Activated gamma-delta T cell (primary cell): ENCODE data around the gene AHI1.

Source experiments
- DNase-seq: peaks from one replicate; lab custom pipeline; 2025; lab: John Stamatoyannopoulos, UW

The AHI1 gene

DNA sequence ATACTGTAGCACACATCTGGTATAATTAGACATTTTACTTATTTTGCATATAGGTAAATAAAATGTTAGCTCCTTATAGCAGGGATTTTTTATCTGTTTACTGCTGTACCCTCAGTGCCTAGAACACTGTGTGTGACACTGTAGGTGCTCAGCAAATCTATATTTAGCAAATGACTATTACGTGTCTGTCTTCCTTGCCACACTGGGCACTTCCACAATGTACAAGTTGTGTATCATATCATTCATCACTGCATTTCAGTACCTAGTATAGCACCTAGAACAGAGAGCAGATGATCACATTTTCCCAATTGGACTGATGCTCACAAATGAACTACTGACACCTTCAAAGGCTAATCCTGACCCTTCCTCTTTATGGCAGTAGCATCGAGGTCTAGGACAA is 200.8 kb downstream of the AHI1 start:
- no peak for DNase-seq

DNA sequence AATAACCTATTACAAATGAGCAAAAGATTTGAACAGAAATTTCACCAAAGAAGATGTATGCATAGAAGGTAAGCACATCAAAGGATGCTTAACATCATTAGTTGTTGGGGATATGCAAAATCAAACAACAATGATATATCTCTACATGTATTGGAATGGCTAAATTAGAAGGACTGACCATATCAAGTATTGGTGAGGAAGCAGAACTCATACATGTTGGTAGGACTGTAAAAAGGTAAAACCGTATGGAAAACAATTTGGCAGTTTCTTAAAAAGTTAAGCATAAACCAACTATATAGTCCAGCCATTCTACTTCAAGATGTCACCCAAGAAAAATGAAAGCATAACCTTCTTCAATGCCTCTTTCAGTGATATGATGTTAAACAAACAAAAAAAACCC is 202.5 kb downstream of the AHI1 start:
- DNase-seq = no peak

DNA sequence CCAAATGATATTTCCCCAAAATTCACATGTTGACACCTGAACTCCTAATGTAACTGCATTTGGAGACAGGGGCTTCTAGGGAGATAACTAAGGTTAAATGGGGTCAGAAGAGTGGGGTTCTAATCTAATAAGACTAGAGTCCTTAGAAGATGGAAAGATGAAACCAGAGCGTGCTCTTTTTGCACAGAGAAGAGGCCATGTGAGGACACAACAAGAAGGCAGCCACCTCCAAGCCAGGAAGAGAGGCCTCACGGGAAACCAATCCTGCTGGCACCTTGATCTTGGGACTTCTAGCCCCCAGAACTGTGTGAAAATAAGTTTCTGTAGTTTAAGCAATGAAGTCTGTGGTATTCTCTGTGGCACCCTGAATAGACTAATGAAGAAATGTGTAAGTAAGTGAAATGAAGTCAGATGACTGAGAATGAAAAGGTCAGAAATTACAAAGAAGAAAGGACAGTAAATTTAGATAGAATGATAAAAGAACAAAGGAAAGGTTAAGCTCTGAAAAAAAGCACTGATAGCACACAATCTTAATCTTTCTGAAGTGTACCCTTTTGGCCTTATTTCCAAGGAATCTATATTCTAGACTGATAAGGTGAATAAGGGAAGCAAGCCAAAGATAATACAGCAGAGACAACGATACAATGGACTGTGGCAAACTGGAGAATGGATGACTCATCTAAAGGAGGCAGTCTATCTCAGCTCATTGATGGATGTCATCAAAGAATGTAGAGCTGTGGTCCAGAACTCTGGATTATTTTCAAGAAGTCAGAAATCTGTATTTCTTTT is 206.1 kb downstream of the AHI1 start:
- no peak for DNase-seq

DNA sequence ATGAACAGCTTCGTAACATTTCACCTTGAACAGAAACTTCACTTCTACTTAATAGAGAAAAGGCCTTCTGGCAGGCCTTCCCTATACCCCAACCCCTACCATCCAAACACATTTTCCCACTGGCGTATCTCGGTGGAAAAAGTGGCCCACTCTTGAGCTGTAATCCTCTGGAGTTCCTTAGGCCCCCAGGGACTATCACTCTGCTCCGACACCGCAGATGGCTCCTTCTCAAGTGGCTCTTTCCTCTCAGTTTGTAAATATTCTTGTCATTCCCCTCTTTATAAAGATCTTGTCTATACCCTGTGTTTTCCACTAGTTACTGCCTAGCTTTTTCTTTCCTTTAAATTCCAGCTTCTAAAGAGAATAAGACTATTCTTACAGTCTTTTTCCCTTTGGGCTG is 207.7 kb downstream of the AHI1 start:
- no peak for DNase-seq

DNA sequence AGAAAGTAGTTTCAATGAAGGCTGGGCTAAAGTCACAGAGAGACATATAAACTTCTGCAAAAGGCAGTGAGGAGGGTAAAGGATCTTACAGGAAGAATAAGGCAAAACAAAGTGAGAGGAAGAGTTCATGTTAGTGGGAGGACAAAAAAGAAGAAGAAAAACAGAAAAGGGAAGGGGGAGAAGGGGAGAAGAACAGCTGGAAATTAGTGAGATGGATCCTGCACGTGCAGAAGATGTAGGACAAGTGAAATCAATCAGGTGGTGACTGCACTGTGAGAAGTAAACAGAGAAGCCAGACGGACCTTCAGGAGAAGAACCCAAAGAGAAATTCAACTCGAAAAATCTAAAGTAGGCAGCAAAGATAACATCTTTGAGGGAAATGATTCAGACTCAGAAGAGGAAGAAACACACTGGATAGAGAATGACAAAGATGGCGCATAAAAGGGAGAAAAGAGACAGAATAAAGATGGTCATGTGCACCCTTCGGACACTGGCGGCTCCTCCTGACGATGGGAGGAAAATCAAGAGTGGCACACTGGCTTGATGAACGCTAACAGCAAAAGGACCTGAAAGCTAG is 210.5 kb downstream of the AHI1 start:
- no peak for DNase-seq

DNA sequence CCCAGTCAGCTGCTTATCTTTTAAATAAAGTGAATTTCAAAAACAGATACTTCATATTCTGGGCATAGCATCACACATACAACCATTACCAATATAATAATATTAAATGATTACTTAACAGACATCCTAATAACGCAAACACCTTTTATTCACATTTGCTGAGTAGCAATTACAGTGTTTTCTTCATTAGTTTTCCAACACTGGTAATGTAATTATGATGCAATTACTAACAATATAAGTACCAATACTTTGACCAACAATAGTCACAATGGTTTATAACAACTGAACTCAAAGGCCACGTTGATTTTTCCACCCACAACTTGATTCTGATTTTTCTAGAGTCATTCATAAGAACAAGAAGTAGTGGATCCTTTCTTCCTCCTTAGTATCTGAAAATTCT is 212.4 kb downstream of the AHI1 start:
- no peak for DNase-seq

DNA sequence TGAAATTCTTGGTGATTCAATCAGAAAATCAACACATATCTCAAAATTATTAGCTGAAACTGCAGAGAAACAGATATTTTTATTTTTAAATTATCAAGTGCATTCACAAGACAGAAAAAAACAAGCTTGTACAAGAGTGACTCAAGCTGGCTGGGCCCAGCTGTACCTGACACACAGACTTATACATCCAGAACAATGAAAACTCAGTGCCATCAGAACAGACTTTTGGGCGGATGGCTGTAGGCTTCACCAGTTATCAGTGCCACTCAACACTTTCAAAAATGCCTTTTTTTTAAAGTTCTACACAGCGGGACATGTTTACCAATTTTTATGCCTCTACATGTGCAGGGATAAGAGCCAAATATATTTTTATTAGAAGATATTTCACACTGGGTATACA is 213.6 kb downstream of the AHI1 start:
- no peak for DNase-seq

DNA sequence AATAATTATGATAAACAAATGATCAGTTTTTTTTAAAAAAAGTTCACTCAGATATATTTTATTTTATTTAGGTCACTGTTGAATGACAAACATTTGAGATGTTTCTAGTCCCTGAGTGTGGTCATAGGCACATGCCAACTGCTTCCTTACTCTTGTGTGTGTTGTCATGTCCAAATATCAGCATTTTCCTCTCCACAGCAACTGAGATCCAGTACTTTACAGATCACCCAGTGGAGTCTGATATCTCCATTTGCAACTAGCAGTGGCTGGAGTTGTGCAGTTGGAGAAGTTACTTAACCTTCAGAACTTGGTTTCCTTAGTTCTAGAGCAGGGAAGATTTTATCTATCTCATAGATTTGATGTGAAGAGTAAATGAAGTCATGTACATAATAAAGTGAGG is 215.1 kb downstream of the AHI1 start:
- DNase-seq = no peak

DNA sequence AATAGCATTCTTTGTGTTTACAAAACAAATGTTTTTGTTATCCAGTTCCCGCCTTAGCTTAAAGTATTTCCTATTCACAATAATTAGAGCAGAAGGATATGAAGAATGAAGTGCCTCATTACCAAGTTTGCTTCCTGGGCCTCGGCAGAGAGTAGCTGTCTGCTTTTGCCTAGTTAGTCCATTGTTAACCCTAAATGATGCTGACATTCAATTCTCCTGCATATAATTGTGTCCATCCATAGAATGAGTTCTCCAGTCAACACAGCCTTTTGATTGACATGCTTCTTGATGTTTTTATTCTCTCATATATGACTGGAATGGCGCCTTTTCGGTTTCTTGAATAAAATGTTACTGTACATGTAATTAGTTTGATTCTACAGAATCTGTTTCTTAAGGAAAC is 215.6 kb downstream of the AHI1 start:
- no peak for DNase-seq

DNA sequence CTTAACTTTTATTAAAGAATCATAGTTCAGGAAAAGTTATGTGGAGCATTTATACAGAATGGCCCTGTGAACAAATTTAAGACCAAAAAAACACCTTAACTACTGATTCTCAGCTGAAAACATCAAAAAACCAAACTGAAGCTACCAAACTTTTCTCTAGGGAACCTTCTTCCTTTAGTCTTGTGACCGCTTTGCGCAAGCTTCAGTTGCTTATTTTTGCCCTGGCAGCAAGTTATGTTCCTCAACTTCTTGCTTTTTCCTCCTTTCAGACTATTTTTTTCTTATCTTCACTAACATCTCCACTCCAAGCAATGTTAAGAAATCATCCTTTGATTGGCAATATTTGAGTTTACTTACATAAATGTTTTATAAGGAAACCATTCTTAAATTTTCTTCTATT is 216.3 kb downstream of the AHI1 start:
- DNase-seq = no peak

DNA sequence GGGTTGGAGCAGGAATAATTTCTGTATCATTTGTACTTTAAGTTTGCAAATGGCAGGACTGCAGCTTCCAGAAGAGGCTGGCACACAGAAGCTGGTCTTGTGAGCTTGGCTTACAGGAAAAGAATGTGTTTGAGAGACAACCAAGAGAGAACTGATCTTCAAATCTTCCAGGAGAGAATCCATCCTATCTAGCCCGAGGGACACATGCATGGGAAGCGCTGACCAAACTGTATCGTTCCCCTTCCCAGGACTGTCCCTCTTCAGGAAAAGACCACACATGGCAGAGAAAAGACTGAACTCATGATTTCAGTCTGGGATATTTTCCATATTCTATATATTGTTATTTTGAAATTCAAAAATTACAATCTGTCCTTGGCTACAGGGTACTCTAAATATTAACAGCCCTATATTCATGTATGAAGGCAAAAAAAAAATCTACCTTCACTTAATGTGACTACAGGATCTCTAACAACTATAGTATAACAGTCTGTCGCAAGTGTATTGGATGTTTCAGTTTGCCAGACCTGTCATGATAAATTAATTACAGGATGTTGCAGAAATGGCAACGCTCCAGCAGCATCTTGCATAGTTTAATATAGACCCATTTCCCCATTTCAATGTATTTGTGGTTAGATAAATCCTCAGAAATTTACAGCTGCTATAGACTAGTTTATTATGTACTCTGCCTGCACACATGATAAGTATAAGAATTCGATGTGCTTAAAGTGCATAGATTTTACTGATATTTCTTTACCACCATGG is 217.0 kb downstream of the AHI1 start:
- DNase-seq = no peak

DNA sequence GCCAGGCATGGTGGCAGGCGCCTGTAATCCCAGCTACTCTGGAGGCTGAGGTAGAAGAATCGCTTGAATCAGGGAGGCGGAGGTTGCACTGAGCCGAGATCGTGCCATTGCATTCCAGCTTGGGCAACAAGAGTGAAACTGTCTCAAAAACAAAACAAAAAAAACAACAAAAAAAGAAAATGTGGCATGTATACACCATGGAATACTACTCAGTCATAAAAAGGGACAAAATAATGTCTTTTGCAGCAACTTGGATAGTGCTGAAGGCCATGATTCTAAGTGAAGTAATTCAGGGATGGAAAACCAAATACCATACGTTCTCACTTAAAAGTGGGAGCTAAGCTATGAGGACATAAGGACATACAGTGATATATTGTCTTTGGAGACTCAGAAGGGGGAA is 220.1 kb downstream of the AHI1 start:
- no peak for DNase-seq

DNA sequence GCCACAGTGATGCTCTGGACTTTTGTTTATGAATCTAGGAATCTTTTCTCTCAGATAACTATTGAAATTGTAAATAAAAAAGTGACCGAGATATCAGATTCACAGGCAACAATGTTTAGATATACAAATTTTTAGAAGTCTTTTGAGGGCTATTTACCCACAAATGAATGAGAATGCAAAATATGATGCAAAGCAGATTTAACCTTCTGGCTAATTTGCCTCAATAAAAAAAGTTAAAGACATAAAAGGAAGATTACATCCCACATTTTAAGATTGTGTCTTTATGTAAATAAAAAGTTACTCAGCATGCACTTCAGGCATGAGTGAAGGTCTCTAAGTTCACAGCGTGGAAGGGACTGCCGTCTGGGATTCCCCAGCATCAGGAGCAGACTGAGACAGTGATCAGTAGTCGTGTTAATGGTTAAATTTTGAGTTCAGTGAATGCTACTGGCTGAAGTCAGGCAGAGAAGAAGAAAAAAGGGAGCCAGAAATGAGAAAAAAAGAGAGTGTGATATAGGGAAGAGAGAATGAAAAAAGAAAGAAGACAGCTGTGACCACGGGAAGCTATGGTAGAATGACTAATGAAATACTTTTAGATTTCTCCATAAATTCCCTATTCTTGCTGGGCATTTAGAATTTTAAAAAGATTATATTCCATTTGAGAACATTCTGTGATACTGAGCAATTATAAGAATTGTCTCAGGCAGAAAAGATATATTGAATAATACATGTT is 222.8 kb downstream of the AHI1 start:
- DNase-seq = no peak

DNA sequence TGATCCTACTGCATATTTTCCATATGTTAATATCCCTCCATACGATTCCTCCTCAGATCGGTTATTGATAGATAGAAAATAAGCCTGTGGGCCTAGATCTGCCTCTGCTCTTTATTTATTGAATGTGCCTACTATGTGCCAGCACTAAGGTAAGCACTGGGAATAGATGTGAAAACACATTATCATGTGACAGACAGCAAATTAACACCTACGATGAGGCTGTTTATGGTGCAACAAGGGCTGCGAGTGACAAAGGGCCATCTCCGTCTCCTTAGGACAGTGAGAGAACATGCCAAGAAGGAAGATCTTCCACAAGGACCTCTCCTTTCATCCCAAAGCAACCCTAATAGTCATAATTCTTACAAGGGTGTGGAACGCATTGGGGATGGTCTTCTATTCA is 225.9 kb downstream of the AHI1 start:
- no peak for DNase-seq

DNA sequence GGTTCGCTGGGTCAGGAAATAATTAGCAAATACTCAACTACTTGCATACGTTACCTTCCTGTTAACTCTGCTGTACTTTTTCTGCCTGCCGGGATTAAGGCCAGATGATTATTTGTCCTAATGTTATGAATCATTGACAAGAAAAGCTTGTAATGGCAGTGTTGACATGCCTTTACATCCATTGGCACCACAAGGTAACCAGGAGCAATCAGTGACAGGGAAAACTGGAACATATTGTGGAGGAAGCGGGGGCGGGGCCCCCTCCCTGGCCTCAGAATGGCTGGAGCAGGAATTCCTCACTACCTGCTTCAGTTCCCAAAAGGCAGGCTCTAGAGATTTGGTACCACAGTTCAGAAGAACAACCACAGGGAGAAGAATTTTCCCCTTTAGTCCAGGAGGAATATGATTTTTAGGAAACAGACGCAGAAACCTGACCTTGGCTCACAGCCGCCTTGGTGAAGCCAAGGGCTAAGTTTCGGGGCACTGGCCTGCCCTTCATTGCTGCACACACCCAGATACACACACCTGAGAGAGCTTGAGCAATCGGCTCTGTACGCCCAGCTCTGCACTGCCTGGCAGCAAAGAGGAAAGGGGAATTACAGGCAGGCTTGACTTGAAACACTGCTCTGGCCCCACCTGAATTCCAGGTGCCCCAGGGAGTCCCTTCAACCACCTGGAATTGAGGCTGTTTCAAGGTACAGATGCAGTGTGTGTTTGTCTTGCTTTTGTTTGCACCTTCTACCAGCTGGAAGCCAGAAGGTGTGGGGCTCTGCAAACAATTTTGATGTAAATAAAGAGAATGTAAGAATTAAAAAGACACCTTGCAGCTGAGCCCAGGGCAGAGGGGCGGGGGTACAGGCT is 226.6 kb downstream of the AHI1 start:
- no peak for DNase-seq

DNA sequence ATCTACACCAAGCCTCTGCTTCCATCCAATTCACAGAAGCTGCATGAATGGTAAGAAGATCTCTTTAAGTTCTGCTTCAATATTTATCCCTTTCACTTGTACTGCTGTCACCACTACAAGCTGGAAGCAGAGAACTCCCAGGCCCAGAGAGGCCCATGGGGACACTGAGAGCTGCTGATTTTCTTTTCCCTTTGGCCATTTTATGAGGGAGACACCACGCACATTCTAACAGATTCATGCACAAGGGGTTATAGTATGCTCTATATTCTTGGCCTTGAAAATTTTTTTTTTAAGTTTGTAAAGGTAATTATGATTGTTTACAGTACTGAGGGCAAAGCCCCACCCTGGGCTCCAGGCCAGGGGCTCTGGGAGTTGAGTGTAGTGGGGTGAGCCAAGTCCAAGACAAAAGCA is 228.1 kb downstream of the AHI1 start:
- DNase-seq = no peak

DNA sequence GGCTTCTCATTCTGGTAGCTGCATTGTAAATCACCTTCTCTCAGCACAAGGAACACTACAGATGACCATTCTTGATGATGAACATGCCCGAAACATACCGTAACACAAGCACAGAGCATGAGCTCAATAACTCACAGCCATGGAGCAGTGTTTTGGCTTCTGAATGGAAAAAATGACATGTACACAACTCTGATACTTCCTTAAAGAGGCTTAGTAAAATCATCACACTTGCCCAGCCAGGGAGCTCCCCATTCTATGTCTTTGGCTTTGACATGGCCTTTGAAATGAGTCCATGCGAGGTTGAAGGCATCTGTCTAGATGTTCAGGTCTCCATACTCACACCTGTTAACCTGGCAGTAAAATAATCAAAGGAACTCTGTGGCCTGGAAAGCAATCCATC is 228.8 kb downstream of the AHI1 start:
- no peak for DNase-seq

DNA sequence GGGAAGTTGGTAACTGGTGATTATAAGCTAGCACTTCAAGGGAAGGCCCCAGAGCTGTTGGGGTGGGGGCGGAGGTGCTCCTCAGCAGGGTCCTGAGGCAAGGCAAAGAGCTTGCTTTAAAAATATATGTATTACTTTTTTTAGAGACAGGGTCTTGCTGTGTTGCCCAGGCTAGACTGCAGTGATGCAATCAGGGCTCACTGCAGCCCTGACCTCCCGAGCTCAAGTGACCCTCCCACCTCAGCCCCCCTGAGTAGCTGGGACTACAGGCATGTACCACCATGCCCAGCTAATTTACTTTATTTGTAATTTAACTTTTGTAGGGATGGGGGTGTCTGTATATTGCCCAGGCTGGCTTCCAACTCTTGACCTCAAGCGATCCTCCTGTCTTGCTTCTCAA is 229.3 kb downstream of the AHI1 start:
- DNase-seq = no peak

DNA sequence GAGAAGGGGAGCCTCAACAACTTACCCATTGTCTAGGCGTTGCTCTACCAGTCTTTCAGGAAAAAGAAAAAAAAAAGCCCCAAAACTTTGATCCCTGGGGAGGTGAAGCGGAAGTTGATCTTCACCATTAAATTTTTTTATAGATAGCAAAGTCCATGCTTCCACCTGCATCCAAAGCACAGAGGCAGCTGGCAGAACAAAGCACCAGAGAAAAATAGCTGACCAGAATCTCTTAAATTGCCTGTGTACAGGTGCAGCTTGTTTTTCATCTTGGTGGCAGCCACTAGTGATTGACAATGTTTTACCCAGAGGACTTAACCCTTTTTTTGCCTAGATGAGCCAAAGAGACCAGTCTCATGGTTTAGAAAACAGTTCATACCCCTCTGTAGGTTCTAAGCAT is 230.5 kb downstream of the AHI1 start:
- no peak for DNase-seq

DNA sequence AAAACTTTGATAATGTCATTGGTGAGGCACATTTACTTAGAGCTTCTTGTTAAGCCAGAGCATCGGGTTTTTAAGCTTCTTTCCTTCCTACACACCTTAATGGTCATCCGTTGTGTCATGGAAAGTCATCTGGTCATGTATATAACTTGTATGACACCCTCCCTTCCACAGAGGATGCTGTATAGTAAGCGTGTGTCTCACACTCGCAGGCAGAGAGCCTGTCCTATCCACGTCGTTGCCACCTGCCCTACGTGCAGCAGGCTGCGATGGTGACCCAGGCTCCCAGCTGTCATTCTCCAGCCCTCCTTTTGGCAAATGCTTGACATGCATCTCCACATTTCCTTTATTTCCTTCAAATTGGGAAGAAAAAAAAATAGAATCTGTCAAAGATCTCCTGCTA is 230.9 kb downstream of the AHI1 start:
- DNase-seq = no peak

DNA sequence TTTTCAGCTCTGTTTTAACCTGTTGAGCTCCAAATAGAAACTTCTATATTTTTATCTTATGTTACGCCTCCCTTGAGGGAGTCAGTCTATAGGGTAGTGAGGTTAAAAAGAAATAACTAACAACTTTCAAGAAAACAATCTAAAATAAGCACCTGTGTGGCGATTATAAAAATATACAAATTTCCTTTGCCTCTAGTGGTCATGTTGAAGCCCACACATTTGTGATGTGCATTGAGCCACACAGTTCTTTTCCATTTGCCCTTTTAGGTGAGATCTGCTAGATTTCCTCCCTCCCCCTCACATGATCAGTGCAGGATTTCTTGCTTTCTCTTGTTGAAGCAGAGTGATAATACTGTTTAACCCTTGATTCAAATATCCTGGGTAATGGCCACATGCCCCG is 232.3 kb downstream of the AHI1 start:
- DNase-seq = no peak
